NCI-H128 (cell line): ENCODE measurements around the gene SLC10A2.

Experiments
- DNase-seq: peaks from one replicate; lab custom pipeline; 2025; ENCODE audit not compliant: unreplicated experiment; lab: John Stamatoyannopoulos, UW

SLC10A2 gene

GRCh38 chr13:103055166-103055565, 11.1 kb downstream of the SLC10A2 start:
- DNase-seq = no peak

- DNase-seq = no peak
These were observed 19.5 kb downstream of the SLC10A2 start for GRCh38 chr13:103046676-103047075.

GRCh38 chr13:103044056-103044455, 22.2 kb downstream of the SLC10A2 start:
- no peak for DNase-seq

- no peak for DNase-seq
These were observed 26.2 kb downstream of the SLC10A2 start for GRCh38 chr13:103040006-103040405.

- no peak for DNase-seq
These were observed 27.0 kb downstream of the SLC10A2 start for GRCh38 chr13:103039183-103039582.

GRCh38 chr13:103036268-103036667, 29.9 kb downstream of the SLC10A2 start:
- no peak for DNase-seq

- DNase-seq = no peak
These were observed 32.2 kb downstream of the SLC10A2 start for GRCh38 chr13:103033999-103034398.

- no peak for DNase-seq
These were observed 34.8 kb downstream of the SLC10A2 start for GRCh38 chr13:103031332-103031873.

GRCh38 chr13:103030776-103031175, 35.4 kb downstream of the SLC10A2 start:
- no peak for DNase-seq

GRCh38 chr13:103029798-103030197, 36.4 kb downstream of the SLC10A2 start:
- DNase-seq = no peak

GRCh38 chr13:103022336-103022735, 43.9 kb downstream of the SLC10A2 start:
- no peak for DNase-seq

- no peak for DNase-seq
These were observed 47.7 kb downstream of the SLC10A2 start for GRCh38 chr13:103018556-103018955.

- no peak for DNase-seq
These were observed 53.6 kb downstream of the SLC10A2 start for GRCh38 chr13:103012646-103013045.

GRCh38 chr13:103009051-103009840, 57.0 kb downstream of the SLC10A2 start:
- no peak for DNase-seq

- no peak for DNase-seq
These were observed 58.8 kb downstream of the SLC10A2 start for GRCh38 chr13:103007427-103007762.

- DNase-seq = no peak
These were observed 59.4 kb downstream of the SLC10A2 start for GRCh38 chr13:103006641-103007426.

- no peak for DNase-seq
These were observed 61.4 kb downstream of the SLC10A2 start for GRCh38 chr13:103004661-103005345.

GRCh38 chr13:103003631-103004030, 62.6 kb downstream of the SLC10A2 start:
- DNase-seq = no peak

- no peak for DNase-seq
These were observed 63.9 kb downstream of the SLC10A2 start for GRCh38 chr13:103002279-103002678.

- DNase-seq = no peak
These were observed 66.1 kb downstream of the SLC10A2 start for GRCh38 chr13:103000157-103000556.

GRCh38 chr13:102999499-102999898, 66.7 kb downstream of the SLC10A2 start:
- DNase-seq = no peak
